ENCODE measurements around the gene KCTD17. TPM values are rescaled to one million over a fixed set of nuclear protein-coding genes. Genes with fewer than 3 reads are reported as not detected.
"Not testable (repeated sequence)": the region's sequence is repeated elsewhere in the genome, so short reads cannot be mapped to it uniquely, and the experiment has no call there.

KCTD17 gene
- total RNA-seq, 1 donor from 2014 or later, result 35.1 TPM

DNA sequence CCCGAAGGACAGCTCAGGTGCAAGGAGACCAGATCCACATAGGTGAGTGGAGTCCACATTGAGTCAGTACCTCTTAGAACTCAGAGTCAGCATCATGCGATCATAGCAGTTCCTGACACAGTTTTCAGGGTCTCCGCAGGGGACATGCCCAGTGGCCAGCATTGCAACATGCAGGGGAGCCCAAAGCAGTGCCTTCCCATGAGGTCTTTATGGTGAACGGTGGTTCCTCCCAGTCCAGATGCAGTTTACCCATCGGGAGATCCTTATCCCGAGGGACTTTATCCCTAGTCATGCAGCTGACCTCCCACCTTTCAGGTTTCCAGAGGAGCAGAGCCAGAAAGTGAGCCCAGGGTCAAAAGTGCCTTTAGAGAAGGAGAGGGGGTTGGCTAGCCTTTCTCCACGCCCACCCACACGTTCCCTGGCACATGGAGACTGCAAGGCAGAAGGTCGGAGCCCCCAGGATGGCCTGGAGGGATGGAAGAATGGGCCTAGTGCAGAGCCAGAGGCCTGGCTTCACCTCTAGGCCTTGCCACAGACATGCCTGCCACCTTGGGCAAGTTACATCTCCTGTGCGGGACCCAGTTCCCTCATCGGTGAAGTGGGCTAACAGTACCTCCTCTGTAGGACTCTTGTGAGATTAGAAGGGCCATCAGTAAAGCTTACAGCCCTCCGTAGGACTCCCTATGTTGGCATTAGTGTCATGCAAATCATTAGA is 6.4 kb downstream of the KCTD17 start:
- FAIRE-seq, result no peak
- DNase-seq (ENCODE audit: low spot score in 2 of 2), result no peak

DNA sequence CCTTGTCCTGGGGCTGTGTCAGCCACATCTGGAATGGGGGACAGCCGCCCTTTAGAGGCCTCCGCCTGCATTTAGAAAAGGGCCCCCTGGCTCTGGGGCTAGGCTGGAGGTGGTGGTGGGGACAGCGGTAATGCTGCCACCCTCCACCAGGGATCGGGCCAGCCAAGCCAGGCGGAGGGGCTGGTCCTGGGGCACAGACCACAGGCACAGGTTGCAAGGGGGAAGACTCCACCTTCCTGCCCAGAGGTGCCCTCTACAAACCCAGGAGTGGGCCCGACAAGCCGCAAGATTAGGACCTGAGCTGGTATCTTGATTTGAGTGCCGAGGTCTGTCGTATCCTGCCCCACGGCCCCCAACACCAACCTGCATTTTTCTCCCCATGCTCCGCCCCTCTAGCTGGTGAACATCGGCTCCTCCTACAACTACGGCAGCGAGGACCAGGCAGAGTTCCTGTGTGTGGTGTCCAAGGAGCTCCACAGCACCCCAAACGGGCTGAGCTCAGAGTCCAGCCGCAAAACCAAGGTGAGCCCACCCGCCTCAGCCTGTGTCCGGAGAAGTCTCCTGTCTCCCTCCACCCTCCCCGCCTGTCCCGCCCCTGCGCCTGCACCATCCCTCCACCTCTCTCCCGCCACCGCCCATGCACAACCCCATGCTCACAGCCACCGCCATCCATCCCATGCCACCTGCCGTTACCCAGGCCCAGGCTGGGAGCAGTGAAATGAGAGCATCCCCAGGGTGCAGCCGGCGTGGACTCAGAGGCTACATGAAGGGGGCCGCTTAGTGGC is 7.6 kb downstream of the KCTD17 start:
- DNase-seq (ENCODE audit: low spot score in 2 of 2), result no peak
- no peak for FAIRE-seq

DNA sequence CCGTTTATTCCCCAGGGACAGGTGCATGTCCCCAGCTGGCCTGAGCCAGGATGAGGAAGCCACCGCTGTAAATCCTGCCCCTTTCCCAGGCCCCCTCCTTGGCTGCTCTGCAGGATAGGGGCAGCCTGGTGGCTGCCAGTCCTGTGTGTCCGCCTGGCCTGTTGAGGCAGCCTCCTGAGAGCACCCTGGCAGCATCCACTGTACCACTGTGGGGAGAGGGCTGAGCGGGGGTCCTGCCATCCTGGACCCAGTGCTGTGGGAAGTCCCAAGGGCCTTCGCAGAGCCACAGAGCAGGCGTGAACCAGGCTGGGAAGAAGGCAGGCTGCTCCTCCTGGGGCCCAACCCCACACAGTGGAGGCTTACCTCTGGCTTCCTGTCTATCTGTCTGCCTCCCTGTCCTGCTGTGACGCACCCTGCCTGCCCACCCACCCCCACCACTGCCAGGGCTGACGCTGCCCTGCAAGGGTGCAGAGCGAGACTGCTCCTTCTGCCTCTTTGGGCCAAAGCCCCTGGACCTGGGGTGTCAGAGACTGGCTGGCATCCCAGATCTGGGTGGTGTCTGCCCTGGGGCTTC is 8.4 kb downstream of the KCTD17 start:
- FAIRE-seq (no peak), DNase-seq (ENCODE audit: low spot score in 2 of 2) (no peak)

- no peak for DNase-seq (ENCODE audit: low spot score in 2 of 2)
- no peak for FAIRE-seq
Measured at GRCh38 chr22:37060801-37061610, 9.5 kb downstream of the KCTD17 start.

GRCh38 chr22:37061611-37062375 is 10.3 kb downstream of the KCTD17 start:
- FAIRE-seq (no peak), DNase-seq (ENCODE audit: low spot score in 2 of 2) (no peak)

- FAIRE-seq (no peak), DNase-seq (ENCODE audit: low spot score in 2 of 2) (no peak)
Measured at GRCh38 chr22:37062376-37062675, 10.8 kb downstream of the KCTD17 start.

- DNase-seq (ENCODE audit: low spot score in 2 of 2) (no peak), FAIRE-seq (no peak)
Measured at GRCh38 chr22:37062702-37063381, 11.3 kb downstream of the KCTD17 start.

- FAIRE-seq, result no peak
- no peak for DNase-seq (ENCODE audit: low spot score in 2 of 2)
Measured at GRCh38 chr22:37063431-37064420, 12.2 kb downstream of the KCTD17 start.

- DNase-seq (ENCODE audit: low spot score in 2 of 2) (no peak), FAIRE-seq (no peak)
Measured at GRCh38 chr22:37064553-37064952, 13.0 kb downstream of the KCTD17 start.

GRCh38 chr22:37065180-37065579 is 13.6 kb downstream of the KCTD17 start:
- DNase-seq (ENCODE audit: low spot score in 2 of 2), result no peak

GRCh38 chr22:37065961-37066360 is 14.4 kb downstream of the KCTD17 start:
- DNase-seq (ENCODE audit: low spot score in 2 of 2) (no peak), FAIRE-seq (no peak)

More at GRCh38 chr22:37065180-37065579, 13.6 kb downstream of the KCTD17 start:
- FAIRE-seq, result no peak

DNA sequence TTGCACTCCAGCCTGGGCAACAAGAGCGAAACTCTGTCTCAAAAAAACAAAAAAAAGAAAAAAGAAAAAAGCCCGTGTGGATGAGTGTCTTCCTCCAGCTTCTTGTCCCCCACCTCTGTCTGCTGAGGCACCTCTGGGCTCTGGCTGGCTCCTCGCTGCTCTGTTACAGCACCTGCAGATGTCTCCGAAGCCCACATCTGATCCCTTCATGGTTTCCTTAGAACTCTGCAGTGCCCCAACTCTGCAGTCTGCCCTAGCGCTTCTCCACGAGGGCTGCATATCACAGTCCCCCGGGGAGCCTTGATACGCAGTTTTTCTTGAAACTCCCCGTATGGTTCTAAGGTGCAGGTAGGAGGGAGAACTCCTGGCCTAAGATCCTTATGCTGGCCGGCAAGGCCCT is 15.9 kb downstream of the KCTD17 start:
- FAIRE-seq (no peak), DNase-seq (ENCODE audit: low spot score in 2 of 2) (no peak)

GRCh38 chr22:37068859-37069258 is 17.3 kb downstream of the KCTD17 start:
- no peak for FAIRE-seq
- DNase-seq (ENCODE audit: low spot score in 2 of 2), result no peak

GRCh38 chr22:37069319-37069718 is 17.8 kb downstream of the KCTD17 start:
- DNase-seq (ENCODE audit: low spot score in 2 of 2) (no peak), FAIRE-seq (no peak)

DNA sequence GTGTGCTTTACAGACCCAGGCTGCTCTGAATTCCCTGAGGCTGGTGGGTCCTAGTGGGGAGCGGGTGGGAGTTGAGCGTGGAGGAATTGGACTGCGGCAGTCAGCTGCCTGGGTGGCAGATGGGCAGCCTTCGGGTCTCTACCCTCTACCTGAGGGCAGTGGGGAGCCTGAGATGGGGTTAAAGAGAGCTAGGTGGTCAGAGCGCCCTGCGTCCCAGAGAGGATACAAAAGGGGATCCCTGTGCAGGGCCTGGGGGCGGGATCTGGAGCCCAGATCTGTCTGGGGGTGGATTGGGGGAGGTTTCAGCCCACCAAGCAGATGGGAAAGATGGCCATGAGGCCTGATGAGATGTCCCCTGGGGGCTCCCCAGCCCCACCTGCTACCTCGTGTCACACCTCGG is 18.2 kb downstream of the KCTD17 start:
- DNase-seq (ENCODE audit: low spot score in 2 of 2), result no peak
- no peak for FAIRE-seq

GRCh38 chr22:37070334-37070733 is 18.8 kb downstream of the KCTD17 start:
- no peak for FAIRE-seq

GRCh38 chr22:37070744-37071143 is 19.2 kb downstream of the KCTD17 start:
- DNase-seq (ENCODE audit: low spot score in 2 of 2) (no peak), FAIRE-seq (no peak)

More at GRCh38 chr22:37070334-37070733, 18.8 kb downstream of the KCTD17 start:
- no peak for DNase-seq (ENCODE audit: low spot score in 2 of 2)

GRCh38 chr22:37071850-37072592 is 20.5 kb downstream of the KCTD17 start:
- not testable (repeated sequence) for DNase-seq (ENCODE audit: low spot score in 2 of 2); FAIRE-seq
